ENCODE measurements around the gene SCARB1.
"Not testable (repeated sequence)": the region's sequence is repeated elsewhere in the genome, so short reads cannot be mapped to it uniquely, and the experiment has no call there.

The SCARB1 gene

GRCh38 chr12:124883263-124884130 is 19.8 kb upstream of the SCARB1 start:
- DNase-seq: no peak

GRCh38 chr12:124881123-124881522 is 17.5 kb upstream of the SCARB1 start:
- no peak for DNase-seq

- DNase-seq: not testable (repeated sequence)
Measured at GRCh38 chr12:124880335-124880734, 16.7 kb upstream of the SCARB1 start.

- DNase-seq: no peak
Measured at GRCh38 chr12:124878795-124879516, 15.3 kb upstream of the SCARB1 start.

- DNase-seq: no peak
Measured at GRCh38 chr12:124877423-124877822, 13.8 kb upstream of the SCARB1 start.

GRCh38 chr12:124876171-124876570 is 12.5 kb upstream of the SCARB1 start:
- no peak for DNase-seq

GRCh38 chr12:124875803-124876132 is 12.1 kb upstream of the SCARB1 start:
- no peak for DNase-seq

DNA sequence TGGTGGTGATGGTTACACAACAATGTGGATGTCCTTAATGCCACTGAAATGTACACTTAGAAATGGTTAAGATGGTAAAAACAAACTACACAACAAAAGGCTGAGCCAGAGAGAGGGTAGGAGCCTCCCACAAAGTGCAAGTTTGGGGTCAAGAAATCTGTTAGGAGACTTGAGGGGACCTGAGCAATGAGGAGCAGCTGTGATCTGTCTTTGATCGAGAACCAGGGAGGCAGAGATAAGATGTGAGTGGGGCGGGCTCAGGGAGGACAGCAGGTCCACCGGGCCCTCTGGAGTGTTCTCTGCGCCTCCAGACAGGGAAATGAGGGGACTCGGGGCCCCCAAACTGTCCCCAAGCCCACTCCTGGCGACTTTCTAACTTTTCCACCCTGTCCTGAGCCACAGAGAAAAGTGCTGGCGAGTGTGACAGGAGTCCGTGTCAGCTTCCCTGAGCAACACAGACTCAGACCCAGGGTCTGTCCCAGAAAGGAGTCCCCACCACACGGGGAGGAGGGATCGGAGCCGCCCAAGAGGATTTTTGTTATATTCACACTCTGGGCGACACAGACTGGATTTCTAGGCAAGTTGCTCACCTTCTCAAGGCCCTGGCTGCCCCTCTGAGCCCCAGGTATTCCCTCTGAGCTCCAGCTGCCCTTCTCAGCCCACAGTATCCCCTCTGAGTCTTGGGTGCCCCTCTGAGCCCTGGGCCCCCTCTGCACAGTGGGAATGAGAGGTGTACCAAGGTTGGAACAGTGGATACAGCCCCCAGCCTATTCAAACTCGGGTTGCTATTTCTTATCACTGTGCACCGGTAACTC is 11.5 kb upstream of the SCARB1 start:
- DNase-seq: no peak

GRCh38 chr12:124874188-124874587 is 10.5 kb upstream of the SCARB1 start:
- DNase-seq: no peak

- no peak for DNase-seq
Measured at GRCh38 chr12:124872068-124872719, 8.5 kb upstream of the SCARB1 start.

GRCh38 chr12:124871297-124871696 is 7.6 kb upstream of the SCARB1 start:
- DNase-seq: no peak

DNA sequence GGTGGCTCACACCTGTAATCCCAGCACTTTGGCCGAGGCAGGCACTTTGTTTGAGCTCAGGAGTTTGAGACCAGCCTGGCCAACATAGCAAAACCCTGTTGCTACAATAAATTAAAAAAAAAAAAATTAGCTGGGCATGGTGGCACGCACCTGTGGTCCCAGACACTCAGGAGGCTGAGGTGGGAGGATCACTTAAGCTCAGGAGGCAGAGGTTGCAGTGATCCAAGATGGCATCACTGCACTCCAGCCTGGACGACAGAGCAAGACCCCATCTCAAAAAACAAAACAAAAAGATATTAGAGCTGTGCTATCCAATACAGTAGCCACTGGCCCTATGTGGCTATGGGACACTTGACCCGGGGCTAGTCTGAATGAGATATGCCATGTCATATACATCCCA is 6.9 kb upstream of the SCARB1 start:
- DNase-seq: no peak

DNA sequence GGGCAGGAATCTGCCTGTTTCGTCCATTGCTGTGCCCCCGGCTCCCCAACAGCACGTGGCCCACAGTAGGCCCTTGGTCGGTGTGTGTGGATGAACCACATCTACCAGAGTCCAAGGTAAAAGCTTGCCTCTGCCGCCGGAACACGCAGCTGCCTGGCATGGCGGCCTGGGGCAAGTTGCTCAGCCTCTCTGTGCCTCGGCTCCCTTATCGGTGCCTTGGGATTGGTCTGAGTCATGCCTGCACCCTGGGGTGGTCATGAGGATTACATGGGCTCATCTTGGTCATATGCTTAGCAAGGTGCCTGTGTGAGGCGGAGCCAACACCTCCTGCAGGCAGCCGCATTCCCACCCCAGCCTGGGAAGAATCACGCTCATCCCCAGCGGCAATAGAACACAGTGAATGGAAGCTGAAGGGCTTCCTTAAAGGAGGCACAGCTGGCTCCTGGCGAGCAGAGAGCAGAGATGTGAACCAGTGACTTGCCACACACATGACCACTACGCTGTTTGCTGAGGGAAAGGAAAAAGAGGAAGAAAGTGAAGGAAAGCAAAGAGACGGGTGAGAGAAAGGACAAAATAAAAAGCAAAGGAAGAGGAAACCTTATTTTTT is 5.5 kb upstream of the SCARB1 start:
- no peak for DNase-seq

GRCh38 chr12:124868252-124869058 is 4.8 kb upstream of the SCARB1 start:
- DNase-seq: no peak

DNA sequence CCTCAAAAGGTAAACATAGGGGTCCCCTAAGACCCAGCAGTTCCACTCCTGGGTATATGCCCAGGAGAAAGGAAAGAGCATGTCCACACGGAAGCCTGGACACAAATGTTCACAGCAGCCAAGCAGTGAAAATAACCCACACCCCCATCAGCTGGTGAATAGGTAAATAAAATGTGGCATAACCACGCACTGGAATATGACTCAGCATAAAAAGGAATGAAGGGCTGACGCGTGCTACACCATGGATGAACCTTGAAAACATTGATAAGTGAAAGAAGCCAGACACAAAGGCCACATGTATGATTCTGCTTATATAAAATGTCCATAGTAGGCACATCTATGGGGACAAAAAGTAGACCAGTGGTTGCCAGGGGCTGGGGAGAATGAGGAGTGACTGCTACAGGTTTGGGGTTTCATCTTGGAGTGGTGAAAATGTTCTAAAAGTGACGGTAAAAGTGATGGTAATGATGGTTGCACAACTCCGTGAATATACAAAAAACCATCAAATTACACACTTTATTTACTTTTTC is 3.8 kb upstream of the SCARB1 start:
- no peak for DNase-seq

GRCh38 chr12:124866883-124867400 is 3.3 kb upstream of the SCARB1 start:
- DNase-seq: no peak

- no peak for DNase-seq
Measured at GRCh38 chr12:124866195-124866882, 2.7 kb upstream of the SCARB1 start.

GRCh38 chr12:124865728-124866127 is 2.1 kb upstream of the SCARB1 start:
- no peak for DNase-seq

- DNase-seq: no peak
Measured at GRCh38 chr12:124864326-124864752, 675 bp upstream of the SCARB1 start.

- DNase-seq: peak; percentile 37
Measured at GRCh38 chr12:124862768-124863415, 772 bp downstream of the SCARB1 start.
